ENCODE data around the gene ATP9A. TPM values are rescaled to one million over a fixed set of nuclear protein-coding genes. Genes with fewer than 3 reads are reported as not detected.

The ATP9A gene
- total RNA-seq, 6 experiments from 2014 or later, result 21.4 to 34.0 (median 22.8) TPM

- Mint-ChIP-seq H3K4me1 (ENCODE audit: low read depth) (peaks cover 13% of the 10 kb centered on the region), H3K9me3 (no peaks in the 10 kb centered on the region), H3K27ac (no peak overlapping the region), H3K27me3 (ENCODE audit: insufficient read depth) (peaks cover 2% of the 10 kb centered on the region), H3K4me3 (no peak overlapping the region), H3K36me3 (ENCODE audit: low read depth) (no peaks in the 10 kb centered on the region; the same call in 1 of the 2 replicates)
- TF ChIP-seq CTCF (IDR thresholded peaks at IDR 0.05), result no peak
- no peak for DNase-seq
Measured at GRCh38 chr20:51702556-51702955, 65.6 kb downstream of the ATP9A start.

GRCh38 chr20:51700809-51701285 lies 67.3 kb downstream of the ATP9A start:
- Mint-ChIP-seq H3K4me1 (ENCODE audit: low read depth) (peaks cover 30% of the 10 kb centered on the region), H3K36me3 (ENCODE audit: low read depth) (no peaks in the 10 kb centered on the region; the same call in 1 of the 2 replicates), H3K4me3 (no peak overlapping the region), H3K27me3 (ENCODE audit: insufficient read depth) (no peaks in the 10 kb centered on the region; the same call in 1 of the 2 replicates), H3K27ac (no peak overlapping the region), H3K9me3 (no peaks in the 10 kb centered on the region)
- peak; percentile 29 for DNase-seq
- peak; percentile 88 for TF ChIP-seq CTCF (IDR thresholded peaks at IDR 0.05)

- Mint-ChIP-seq H3K27me3 (ENCODE audit: insufficient read depth) (no peaks in the 10 kb centered on the region; the same call in 1 of the 2 replicates), H3K36me3 (ENCODE audit: low read depth) (peaks cover under 1% of the 10 kb centered on the region; the same call in 1 of the 2 replicates), H3K4me1 (ENCODE audit: low read depth) (peaks cover 42% of the 10 kb centered on the region), H3K27ac (no peak overlapping the region), H3K9me3 (no peaks in the 10 kb centered on the region), H3K4me3 (no peak overlapping the region)
- DNase-seq, result no peak
- TF ChIP-seq CTCF (IDR thresholded peaks at IDR 0.05), result no peak
Measured at GRCh38 chr20:51698252-51698651, 69.9 kb downstream of the ATP9A start.

- peak; percentile 52 for DNase-seq
- no peak for TF ChIP-seq CTCF (IDR thresholded peaks at IDR 0.05)
- H3K27ac Mint-ChIP-seq, result peak overlapping the region; percentile 94
- H3K9me3 Mint-ChIP-seq, result no peaks in the 10 kb centered on the region
- no peaks in the 10 kb centered on the region; the same call in 1 of the 2 replicates for H3K27me3 Mint-ChIP-seq (ENCODE audit: insufficient read depth)
- peak overlapping the region; percentile 84 for H3K4me3 Mint-ChIP-seq
- peaks cover 42% of the 10 kb centered on the region for H3K4me1 Mint-ChIP-seq (ENCODE audit: low read depth)
- H3K36me3 Mint-ChIP-seq (ENCODE audit: low read depth), result peaks cover 6% of the 10 kb centered on the region
Measured at GRCh38 chr20:51697096-51697826, 70.9 kb downstream of the ATP9A start.

GRCh38 chr20:51696304-51697071 lies 71.7 kb downstream of the ATP9A start:
- peaks cover 41% of the 10 kb centered on the region for H3K4me1 Mint-ChIP-seq (ENCODE audit: low read depth)
- DNase-seq, result peak; percentile 17
- peaks cover 14% of the 10 kb centered on the region for H3K36me3 Mint-ChIP-seq (ENCODE audit: low read depth)
- H3K27ac Mint-ChIP-seq, result peak overlapping the region; percentile 94
- TF ChIP-seq CTCF (IDR thresholded peaks at IDR 0.05), result no peak
- H3K27me3 Mint-ChIP-seq (ENCODE audit: insufficient read depth), result no peaks in the 10 kb centered on the region; the same call in 1 of the 2 replicates
- no peaks in the 10 kb centered on the region for H3K9me3 Mint-ChIP-seq
- peak overlapping the region; percentile 84 for H3K4me3 Mint-ChIP-seq

All from HFFc6 (cell line).